Testis (tissue), 2 donors: Measurements from ENCODE around the gene SOX21.

Experiments
- POLR2A ChIP-seq: fragments of 450-650 bp; IDR thresholded peaks from one replicate; pipeline ENCODE4 v1.6.1; 2017; ENCODE audit warnings: antibody characterized with exemption, mild to moderate bottlenecking, moderate library complexity
- TF ChIP-seq, protein P1 (sequence below), 3 experiments: fragments of 450-650 bp in 2 of 3; fragments of 200-600 bp in 1 of 3; sonication (generic) in 1 of 3; IDR thresholded peaks; one replicate each; pipeline ENCODE4 v1.5.1; 2016 to 2019; ENCODE audit warnings: antibody characterized with exemption in 3 of 3, mild to moderate bottlenecking in 2 of 3, moderate library complexity in 1 of 3

DNA sequence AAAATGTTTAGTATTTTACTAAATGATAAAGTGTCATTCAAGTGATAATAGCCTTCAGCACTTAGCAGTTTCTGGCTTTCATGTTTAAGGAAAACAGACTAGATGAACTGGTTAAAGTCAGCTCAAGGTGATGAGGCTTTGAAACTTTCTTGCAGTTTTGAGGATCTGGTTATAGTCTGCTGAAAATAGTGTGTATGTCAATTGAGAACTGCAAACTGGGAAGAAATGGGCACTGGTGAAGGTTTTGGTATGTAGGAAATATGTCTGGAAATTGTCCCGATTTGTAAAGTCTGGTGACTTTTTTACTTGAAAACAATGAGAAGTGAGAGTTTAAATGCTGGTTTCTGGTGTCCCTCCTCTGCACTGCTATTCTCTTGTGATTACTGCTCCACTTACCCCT is 36.8 kb upstream of the SOX21 start:
- TF ChIP-seq, protein P1, sequence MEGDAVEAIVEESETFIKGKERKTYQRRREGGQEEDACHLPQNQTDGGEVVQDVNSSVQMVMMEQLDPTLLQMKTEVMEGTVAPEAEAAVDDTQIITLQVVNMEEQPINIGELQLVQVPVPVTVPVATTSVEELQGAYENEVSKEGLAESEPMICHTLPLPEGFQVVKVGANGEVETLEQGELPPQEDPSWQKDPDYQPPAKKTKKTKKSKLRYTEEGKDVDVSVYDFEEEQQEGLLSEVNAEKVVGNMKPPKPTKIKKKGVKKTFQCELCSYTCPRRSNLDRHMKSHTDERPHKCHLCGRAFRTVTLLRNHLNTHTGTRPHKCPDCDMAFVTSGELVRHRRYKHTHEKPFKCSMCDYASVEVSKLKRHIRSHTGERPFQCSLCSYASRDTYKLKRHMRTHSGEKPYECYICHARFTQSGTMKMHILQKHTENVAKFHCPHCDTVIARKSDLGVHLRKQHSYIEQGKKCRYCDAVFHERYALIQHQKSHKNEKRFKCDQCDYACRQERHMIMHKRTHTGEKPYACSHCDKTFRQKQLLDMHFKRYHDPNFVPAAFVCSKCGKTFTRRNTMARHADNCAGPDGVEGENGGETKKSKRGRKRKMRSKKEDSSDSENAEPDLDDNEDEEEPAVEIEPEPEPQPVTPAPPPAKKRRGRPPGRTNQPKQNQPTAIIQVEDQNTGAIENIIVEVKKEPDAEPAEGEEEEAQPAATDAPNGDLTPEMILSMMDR (IDR thresholded peaks at IDR 0.05): no peak
- no peak for TF ChIP-seq POLR2A
